ENCODE results near the gene PBX2.

- peak; percentile 16 for TF ChIP-seq CTCF (IDR thresholded peaks at IDR 0.05; ENCODE audit: borderline replicate concordance, extremely low read depth, low read length, poor library complexity, severe bottlenecking)
- no peak for TF ChIP-seq EZH2 (IDR thresholded peaks at IDR 0.05; ENCODE audit: borderline replicate concordance, low read depth, low read length, severe bottlenecking)
Observed at GRCh38 chr6:32196682-32197616, 6.9 kb upstream of the PBX2 start.

All from DND-41 (cell line).